Natural killer cell treated with Interleukin-12 subunit alpha and Interleukin-12 subunit beta and Interleukin-15 and Interleukin-18, amount 100 ng/mL, for 72 hours (primary cell): ENCODE data around the gene IFI27. TPM values are rescaled to one million over a fixed set of nuclear protein-coding genes. Genes with fewer than 3 reads are reported as not detected.
"Not testable (repeated sequence)": the region's sequence is repeated elsewhere in the genome, so short reads cannot be mapped to it uniquely, and the experiment has no call there.

Experiments
- ATAC-seq, 2 donors: fragments of 150-1000 bp; cut with Tn5 transposase in 1 of 2; sonication (Bioruptor Pico), chemical (Tn5 transposase) in 1 of 2; 2 replicates each; pipeline ENCODE4 v1.10.0; 2021
- DNase-seq: peaks from one replicate; pipeline ENCODE4 v3.0.0; 2022; ENCODE audit warnings: low spot score
- H3K27ac Mint-ChIP-seq, 2 donors: 1 replicate in 1 of 2; 2 replicates in 1 of 2; pipeline ENCODE4 v1.8.0; 2022; ENCODE audit warnings: mixed read lengths in 2 of 2, mild to moderate bottlenecking in 1 of 2, moderate library complexity in 1 of 2
- H3K27me3 Mint-ChIP-seq, 2 donors: 1 replicate in 1 of 2; 2 replicates in 1 of 2; pipeline ENCODE4 v1.8.0; 2022; ENCODE audit warnings: mixed read lengths in 2 of 2
- H3K36me3 Mint-ChIP-seq: one replicate; pipeline ENCODE4 v1.8.0; 2022; ENCODE audit warnings: mixed read lengths
- H3K4me1 Mint-ChIP-seq, 2 donors: 1 replicate in 1 of 2; 2 replicates in 1 of 2; pipeline ENCODE4 v1.8.0; 2022; ENCODE audit warnings: low read depth in 2 of 2, mixed read lengths in 2 of 2, mild to moderate bottlenecking in 1 of 2
- H3K4me3 Mint-ChIP-seq: one replicate; pipeline ENCODE4 v1.8.0; 2022; ENCODE audit warnings: mixed read lengths
- H3K9me3 Mint-ChIP-seq: 2 replicates; pipeline ENCODE4 v1.8.0; 2022; ENCODE audit warnings: mixed read lengths
- total RNA-seq, 2 donors: library from RNA; stranded (reverse); gene quantifications; one replicate each; pipeline ENCODE4 v1.2.3, GENCODE V29; 2022

The IFI27 gene
- total RNA-seq, result 1 to 10 TPM; 1.5 to 1.7 TPM

DNA sequence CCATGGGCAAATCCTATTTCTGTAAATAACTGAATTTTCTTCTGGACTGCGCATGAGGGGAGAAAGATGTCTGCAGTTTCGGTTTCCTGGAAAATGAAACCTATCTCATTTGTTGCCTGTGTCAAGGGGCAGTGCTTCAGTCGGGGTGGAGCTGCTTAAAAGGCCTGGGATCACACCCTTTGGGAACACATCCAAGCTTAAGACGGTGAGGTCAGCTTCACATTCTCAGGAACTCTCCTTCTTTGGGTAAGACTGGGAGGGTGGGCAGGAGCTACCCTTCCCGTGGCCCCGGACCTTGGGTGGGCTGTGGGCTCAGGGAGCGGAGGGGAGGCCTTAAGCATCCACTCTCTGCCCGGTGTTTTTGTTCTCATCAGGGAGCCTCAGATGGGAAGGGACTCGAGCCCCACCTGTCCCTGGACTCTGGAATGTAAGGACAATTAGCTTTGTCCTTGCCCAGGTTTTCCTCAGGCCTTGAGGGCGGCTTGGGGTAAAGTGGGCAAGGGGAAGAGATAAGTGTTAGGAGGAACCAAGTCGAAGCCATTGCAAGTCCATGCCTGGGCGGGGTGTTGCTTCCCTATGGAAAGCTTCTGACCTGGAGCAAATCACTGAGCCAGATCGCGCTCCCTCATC is at the start of gene IFI27:
TSS of gene IFI27 (plus strand) at position 185 of the 630 bp plus-strand sequence.
- H3K4me3 Mint-ChIP-seq, result no peak within 1 kb of the TSS
- DNase-seq (no peak), ATAC-seq (no peak)
- no peaks in the 10 kb centered on the region for H3K36me3 Mint-ChIP-seq
- no peaks in the 10 kb centered on the region for H3K4me1 Mint-ChIP-seq
- no peak within 1 kb of the TSS for H3K27ac Mint-ChIP-seq
- H3K27me3 Mint-ChIP-seq, result peaks cover 9 to 13% of the 10 kb centered on the region in 2 donors
- H3K9me3 Mint-ChIP-seq, result no peaks in the 10 kb centered on the region

DNA sequence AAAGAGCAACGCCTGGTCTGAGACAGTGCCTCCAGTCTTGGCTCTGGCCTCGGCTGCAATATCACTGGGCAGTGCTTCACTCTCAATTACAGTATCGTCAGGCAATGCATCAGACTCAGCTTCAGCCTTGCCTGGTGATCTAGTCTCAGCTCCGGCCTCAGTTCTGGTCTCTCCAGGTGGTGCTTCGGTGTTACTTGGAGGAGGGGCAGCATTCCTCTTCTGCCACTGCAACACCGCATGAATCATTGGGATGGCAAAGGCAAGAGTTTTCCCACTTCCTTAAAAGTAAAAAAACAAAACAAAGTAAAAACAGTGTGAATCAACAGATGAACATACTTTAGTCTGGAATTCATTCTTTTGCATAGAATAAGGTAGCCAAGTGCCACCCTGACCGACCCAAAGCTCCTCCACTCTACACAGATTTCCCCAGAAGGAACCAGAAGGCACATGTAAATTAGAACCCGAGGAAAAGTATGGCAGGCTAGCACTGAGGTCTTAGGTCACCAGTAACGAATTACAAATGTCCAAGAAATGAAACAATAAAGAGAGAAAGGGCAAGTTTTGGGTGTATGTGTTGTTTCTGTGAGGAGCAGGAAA is 48.1 kb upstream of the IFI27 start:
- ATAC-seq, result no peak
- DNase-seq, result no peak
- peaks cover 24% of the 10 kb centered on the region for H3K36me3 Mint-ChIP-seq
- H3K4me3 Mint-ChIP-seq, result no peak overlapping the region
- H3K27ac Mint-ChIP-seq, result peak overlapping the region in 1 of 2 donors; percentile 31
- H3K9me3 Mint-ChIP-seq, result no peaks in the 10 kb centered on the region
- H3K27me3 Mint-ChIP-seq, result no peaks in the 10 kb centered on the region
- H3K4me1 Mint-ChIP-seq, result peaks cover 41 to 44% of the 10 kb centered on the region in 2 donors

DNA sequence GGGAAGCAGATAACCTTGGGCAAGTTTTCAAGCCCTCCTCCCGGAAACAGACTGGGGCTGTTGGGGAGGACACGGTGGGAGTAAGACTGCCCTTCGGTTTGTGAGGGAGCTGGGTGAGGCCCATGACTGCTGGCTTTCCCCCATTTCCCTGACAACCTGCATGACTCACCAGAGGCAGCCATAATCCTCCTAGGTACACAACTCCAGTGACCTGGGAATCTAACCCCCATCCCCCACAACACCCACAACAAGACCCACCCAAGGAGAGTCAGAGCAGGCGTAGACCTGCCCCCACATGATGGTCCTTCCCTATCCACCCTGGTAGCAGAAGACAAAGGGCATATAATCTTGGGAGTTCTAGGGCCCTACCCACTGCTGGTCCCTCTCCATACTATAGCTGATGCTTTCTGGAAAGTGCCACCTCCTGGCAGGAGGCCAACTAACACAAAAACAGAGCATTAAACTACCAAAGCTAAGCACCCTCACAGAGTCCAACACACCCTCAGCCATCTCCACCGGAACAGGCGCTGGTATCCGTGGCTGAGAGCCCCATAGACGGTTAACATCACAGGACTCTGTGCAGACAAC is 44.4 kb upstream of the IFI27 start:
- peaks cover 8% of the 10 kb centered on the region for H3K9me3 Mint-ChIP-seq
- peak overlapping the region in 1 of 2 donors; percentile 5 for H3K27ac Mint-ChIP-seq
- ATAC-seq, result no peak
- peaks cover 52% of the 10 kb centered on the region for H3K36me3 Mint-ChIP-seq
- H3K4me1 Mint-ChIP-seq, result peaks cover 56 to 64% of the 10 kb centered on the region in 2 donors
- H3K27me3 Mint-ChIP-seq, result no peaks in the 10 kb centered on the region
- DNase-seq, result no peak
- H3K4me3 Mint-ChIP-seq, result no peak overlapping the region

DNA sequence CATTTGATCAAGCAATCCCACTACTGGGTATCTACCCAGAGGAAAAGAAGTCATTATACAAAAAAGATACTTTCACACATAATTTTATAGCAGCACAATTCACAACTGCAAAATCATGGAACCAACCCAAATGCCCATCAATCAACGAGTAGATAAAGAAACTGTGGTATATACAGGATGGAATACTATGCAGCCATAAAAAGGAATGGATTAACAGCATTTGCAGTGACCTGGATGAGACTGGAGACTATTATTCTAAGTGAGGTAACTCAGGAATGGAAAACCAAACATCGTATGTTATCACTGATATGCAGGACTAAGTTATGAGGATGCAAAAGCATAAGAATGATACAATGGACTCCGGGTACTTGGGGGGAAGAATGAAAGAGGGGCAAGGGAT is 38.5 kb upstream of the IFI27 start:
- not testable (repeated sequence) for ATAC-seq, H3K4me3 Mint-ChIP-seq
- H3K4me1 Mint-ChIP-seq, result peaks cover 53 to 61% of the 10 kb centered on the region in 2 donors

DNA sequence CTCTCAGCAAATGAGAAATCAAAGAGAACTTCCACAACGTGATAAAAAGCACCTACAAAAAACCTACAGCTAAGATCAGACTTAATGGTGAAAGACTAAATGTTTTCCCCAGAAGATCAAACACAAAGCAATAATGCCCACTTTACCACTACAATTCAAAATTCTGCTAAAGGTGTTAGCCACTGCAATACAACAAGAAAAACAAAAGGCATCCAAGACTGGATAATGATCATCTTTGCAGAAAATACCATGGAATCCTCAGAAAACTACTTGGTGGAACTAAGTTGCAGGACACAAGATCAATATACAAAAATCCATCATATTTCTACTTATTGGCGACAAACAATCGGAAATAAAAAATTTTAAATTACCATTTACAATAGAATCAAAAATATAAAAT is 36.0 kb upstream of the IFI27 start:
- Mint-ChIP-seq H3K4me1 (peaks cover 49 to 60% of the 10 kb centered on the region in 2 donors), H3K4me3 (peak overlapping the region; percentile 5), H3K27ac (no peak overlapping the region), H3K27me3 (no peaks in the 10 kb centered on the region), H3K9me3 (peaks cover 7% of the 10 kb centered on the region), H3K36me3 (peaks cover 59% of the 10 kb centered on the region)
- DNase-seq, result no peak
- no peak for ATAC-seq

More for the DNA sequence above, 38.5 kb upstream of the IFI27 start:
- Mint-ChIP-seq H3K9me3 (peaks cover 15% of the 10 kb centered on the region), H3K36me3 (peaks cover 65% of the 10 kb centered on the region)
- H3K27ac Mint-ChIP-seq, DNase-seq, H3K27me3 Mint-ChIP-seq: not testable (repeated sequence)

DNA sequence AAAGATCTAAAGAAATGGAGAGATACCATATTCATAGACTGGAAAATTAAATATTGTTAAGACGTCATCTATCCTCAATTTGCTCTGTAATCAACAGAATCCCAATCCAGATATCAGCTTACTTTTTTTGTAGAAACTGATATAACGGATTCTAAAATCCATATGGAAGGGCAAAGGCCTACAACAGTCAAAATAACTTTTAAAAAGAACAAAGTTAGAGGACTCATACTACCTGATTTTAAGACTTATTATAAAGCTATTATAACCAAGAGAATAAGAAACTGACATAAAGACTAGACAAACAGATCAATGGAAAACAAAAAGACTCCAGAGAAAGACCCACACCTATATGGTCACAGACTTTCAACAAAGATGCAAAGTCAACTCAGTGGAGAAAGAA is 35.5 kb upstream of the IFI27 start:
- Mint-ChIP-seq H3K27ac (no peak overlapping the region), H3K36me3 (peaks cover 57% of the 10 kb centered on the region), H3K27me3 (no peaks in the 10 kb centered on the region), H3K4me1 (peaks cover 50 to 59% of the 10 kb centered on the region in 2 donors), H3K9me3 (peaks cover 7% of the 10 kb centered on the region), H3K4me3 (peak overlapping the region; percentile 38)
- ATAC-seq (no peak), DNase-seq (no peak)

DNA sequence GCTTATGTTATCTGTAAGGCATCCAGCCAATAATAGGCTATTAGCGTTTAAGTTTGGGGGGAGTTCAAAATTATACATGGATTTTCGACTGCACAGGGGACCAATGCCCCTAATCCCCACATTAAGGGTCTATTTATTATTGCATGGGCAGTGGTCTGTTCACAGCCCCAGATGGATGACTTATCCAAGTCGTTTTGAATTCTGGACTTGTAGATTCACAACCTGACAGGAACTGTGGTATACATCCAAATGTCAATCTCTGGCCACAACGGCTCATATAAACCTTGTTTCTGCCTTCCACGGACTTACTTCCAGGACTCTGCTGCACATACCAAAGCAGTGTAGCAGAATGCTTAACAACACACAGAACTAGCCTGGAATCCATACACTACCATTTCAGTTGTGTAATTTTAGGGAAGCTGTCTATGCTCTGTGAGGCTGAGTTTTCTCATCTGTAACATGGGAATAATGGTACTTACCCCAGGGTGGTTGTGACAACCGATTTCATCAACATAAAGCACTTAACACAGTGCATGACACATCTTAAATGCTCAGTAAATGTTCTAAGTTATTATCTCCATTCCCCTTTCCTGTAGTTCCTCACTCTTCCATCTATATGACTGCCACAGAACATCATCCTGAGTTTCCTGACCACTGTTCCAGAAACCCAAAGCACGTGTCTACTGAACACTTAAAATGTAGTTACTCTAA is 33.3 kb upstream of the IFI27 start:
- Mint-ChIP-seq H3K4me1 (peaks cover 52 to 54% of the 10 kb centered on the region in 2 donors), H3K27me3 (no peaks in the 10 kb centered on the region), H3K36me3 (peaks cover 39% of the 10 kb centered on the region), H3K27ac (no peak overlapping the region), H3K9me3 (peaks cover 4% of the 10 kb centered on the region), H3K4me3 (peak overlapping the region; percentile 96)
- DNase-seq (no peak), ATAC-seq (no peak)

DNA sequence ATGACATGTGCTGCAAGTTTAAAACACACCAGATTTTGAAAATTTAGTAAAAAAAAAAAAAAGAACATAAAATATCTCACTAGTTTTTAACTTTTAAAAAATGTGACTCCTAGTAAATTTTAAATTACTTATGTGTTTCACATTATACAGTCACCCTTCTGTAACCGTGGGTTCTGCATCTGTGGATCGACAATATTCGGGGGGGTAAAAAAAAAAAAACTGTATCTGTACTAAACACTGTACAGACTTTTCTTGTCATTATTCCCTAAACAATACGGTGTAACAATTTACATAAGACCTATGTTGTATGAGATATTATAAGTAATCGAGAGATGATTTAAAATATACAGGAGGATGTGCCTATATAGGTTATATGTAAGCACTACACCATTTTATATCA is 32.7 kb upstream of the IFI27 start:
- DNase-seq, result no peak
- ATAC-seq, result no peak
- Mint-ChIP-seq H3K36me3 (peaks cover 37% of the 10 kb centered on the region), H3K4me1 (peaks cover 51 to 56% of the 10 kb centered on the region in 2 donors), H3K9me3 (peaks cover 3% of the 10 kb centered on the region), H3K27me3 (no peaks in the 10 kb centered on the region), H3K27ac (no peak overlapping the region), H3K4me3 (peak overlapping the region; percentile 96)

DNA sequence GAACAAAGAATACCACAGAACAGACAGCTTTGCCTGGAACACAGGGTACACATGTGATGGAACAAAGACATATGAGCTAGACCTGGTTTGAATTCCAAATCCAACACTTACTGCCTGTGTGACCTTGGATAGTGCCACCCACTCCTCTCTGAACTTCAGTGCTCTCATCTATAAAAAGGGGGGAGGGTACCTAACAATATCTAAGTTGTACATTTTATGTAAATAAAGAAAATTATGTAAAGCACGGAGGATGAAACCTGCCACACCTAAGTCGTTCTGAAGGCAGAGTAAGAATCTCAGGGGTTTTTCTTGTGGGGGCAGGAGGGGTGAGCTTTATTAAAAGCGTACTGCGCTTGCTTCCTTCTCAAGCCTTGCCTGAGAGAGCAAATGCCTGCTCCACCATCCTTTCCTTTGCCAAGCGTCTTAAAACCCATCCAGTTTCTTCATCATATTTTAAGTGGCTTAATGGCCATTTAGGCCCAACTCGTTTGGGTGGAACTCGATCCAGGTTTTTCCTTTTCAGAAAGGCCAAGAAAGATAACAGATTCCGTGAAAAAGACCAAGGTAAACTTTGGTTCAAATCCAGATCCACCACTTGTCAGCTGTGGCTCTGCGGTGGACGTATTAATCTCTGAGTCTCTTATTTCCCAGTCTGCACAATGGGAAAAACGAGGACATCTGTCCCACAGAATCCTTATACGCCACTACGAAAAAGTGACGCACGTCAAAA is 30.5 kb upstream of the IFI27 start:
- Mint-ChIP-seq H3K4me1 (peaks cover 51 to 53% of the 10 kb centered on the region in 2 donors), H3K27ac (peak overlapping the region; percentile 95 to 99), H3K4me3 (peak overlapping the region; percentile 96), H3K27me3 (no peaks in the 10 kb centered on the region), H3K9me3 (peaks cover 3% of the 10 kb centered on the region), H3K36me3 (peaks cover 26% of the 10 kb centered on the region)
- ATAC-seq, result no peak
- no peak for DNase-seq

DNA sequence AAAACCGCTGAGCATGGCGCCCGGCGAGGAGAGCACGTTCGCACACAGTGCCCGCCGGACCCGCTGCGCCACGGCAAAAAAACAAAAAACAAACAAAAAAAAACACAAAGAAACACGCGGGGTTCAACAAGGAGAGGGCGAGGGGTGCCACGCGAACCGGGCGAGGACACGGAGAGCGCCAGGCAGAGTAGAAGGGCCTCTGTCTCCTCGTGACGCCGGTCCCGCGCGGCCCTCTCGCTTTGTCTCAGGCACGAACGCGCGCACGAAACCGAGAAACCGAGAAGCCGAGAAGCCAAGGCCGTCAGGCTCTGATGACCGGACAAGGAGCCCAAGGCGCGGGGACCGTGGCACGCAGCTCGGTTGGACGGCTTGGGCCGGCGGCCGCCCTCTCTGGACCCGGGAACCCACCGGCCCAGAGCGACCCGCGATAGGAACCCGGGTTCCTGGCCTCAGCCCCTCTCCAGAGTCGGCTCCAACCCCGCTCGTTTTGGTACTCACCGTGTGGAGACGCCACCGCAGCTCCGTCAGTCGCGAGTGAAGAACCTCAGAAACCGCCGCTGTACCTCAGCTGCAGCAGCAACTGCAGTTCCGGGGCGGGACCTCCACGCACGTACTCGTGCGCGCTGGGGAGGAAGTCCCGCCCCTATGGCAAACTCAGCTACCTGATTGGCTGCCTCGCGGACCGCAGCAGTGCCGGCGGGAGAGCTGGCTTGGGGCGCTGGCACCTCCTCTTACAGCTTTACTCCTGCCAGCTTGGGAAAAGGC is 29.7 kb upstream of the IFI27 start, which contains the start of the genes DDX24 and IFI27L1:
TSS of gene DDX24 (minus strand) at position 582 of the 765 bp plus-strand sequence. CDS start 1,460 bp downstream, outside the sequence.
TSS of gene IFI27L1 (plus strand) at position 690 of the 765 bp plus-strand sequence. CDS start 15,628 bp downstream, outside the sequence.
- Mint-ChIP-seq H3K27me3 (no peaks in the 10 kb centered on the region), H3K4me1 (peaks cover 45 to 47% of the 10 kb centered on the region in 2 donors)
- peak; percentile 99 to 100 for ATAC-seq

DNA sequence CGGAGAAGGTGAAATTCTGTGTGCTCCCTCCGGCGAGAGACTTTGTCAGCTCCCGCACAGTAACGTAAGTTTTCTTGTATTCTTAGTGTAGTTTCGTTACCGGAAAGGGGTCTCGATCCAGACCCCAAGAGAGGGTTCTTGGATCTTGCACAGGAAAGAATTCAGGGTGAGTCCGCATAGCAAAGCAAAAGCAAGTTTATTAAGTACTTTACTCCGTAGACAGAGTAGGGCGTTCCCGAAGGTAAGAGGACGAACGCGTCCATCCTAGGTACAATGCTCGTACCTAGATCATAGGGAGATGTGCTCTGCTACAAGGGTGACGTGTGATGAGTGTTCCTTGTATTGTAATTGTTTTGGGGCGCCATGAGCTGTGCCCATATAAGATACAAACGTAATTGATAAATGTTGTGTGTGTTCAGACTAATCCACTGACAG is 29.1 kb upstream of the IFI27 start:
- DNase-seq (no peak), ATAC-seq (peak; percentile 1 to 20)
- Mint-ChIP-seq H3K4me1 (peaks cover 45 to 47% of the 10 kb centered on the region in 2 donors), H3K9me3 (no peaks in the 10 kb centered on the region), H3K36me3 (peaks cover 25% of the 10 kb centered on the region), H3K27me3 (no peaks in the 10 kb centered on the region), H3K27ac (peak overlapping the region; percentile 95 to 99), H3K4me3 (peak overlapping the region; percentile 96)

More for the DNA sequence above, 29.7 kb upstream of the IFI27 start, which contains the start of the genes DDX24 and IFI27L1:
- H3K36me3 Mint-ChIP-seq, result peaks cover 20% of the 10 kb centered on the region
- H3K27ac Mint-ChIP-seq, result peak within 1 kb of the TSS; percentile 95 to 99
- no peaks in the 10 kb centered on the region for H3K9me3 Mint-ChIP-seq
- peak within 1 kb of the TSS; percentile 96 for H3K4me3 Mint-ChIP-seq
- DNase-seq, result peak; percentile 97

DNA sequence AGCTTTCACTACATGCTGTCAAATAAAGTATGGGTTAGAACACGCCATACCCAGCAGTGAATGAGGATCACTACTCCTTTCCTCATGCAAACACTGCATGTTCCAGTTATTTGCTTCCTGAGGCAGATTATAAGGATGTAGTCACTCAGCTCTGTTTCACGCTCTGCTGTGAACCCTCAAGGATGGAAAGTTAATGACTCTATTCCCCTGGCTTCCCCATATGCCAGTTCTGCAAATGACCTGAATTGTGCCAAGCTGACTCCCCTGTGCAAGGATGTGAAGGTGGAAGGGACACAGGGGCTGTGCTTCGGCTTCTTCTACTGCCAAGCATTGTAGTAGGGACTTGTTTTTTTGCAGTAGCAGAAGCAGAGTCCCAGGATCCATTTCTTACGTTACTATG is 22.6 kb upstream of the IFI27 start:
- DNase-seq (no peak), ATAC-seq (no peak)
- no peak overlapping the region for H3K4me3 Mint-ChIP-seq
- no peaks in the 10 kb centered on the region for H3K27me3 Mint-ChIP-seq
- no peak overlapping the region for H3K27ac Mint-ChIP-seq
- peaks cover 5% of the 10 kb centered on the region for H3K36me3 Mint-ChIP-seq
- no peaks in the 10 kb centered on the region for H3K9me3 Mint-ChIP-seq
- peaks cover 5% of the 10 kb centered on the region in 2 donors for H3K4me1 Mint-ChIP-seq
